Adipose tissue (tissue), 3 donors: ENCODE measurements around the gene PARM1. TPM values are rescaled to one million over a fixed set of nuclear protein-coding genes. Genes with fewer than 3 reads are reported as not detected.

Source experiments
- H3K27ac ChIP-seq: one replicate; pipeline ENCODE4 v1.5.1; 2013; ENCODE audit warnings: low read depth, low read length
- WGBS, 3 donors: extraction: QIAGEN DNeasy Blood & Tissue Kit; methylation state at CpG; one replicate each; pipeline ENCODE4 v1.1.7; 2013; 5-methylcytosine and 5-hydroxymethylcytosine counted together
- polyA plus RNA-seq, 3 donors: library from polyadenylated mRNA; stranded (reverse); fragments of 200-250 nt; gene quantifications; one replicate each; pipeline ENCODE4 v1.2.3, GENCODE V29; 2013
- donor health status: healthy with polysubstance abuse.
- donor health status: Bipolar disorder and iron deficiency.
- donor health status: healthy.

Gene PARM1
- polyA plus RNA-seq, 3 donors = 9.5 to 16.0 (median 11.3) TPM

DNA sequence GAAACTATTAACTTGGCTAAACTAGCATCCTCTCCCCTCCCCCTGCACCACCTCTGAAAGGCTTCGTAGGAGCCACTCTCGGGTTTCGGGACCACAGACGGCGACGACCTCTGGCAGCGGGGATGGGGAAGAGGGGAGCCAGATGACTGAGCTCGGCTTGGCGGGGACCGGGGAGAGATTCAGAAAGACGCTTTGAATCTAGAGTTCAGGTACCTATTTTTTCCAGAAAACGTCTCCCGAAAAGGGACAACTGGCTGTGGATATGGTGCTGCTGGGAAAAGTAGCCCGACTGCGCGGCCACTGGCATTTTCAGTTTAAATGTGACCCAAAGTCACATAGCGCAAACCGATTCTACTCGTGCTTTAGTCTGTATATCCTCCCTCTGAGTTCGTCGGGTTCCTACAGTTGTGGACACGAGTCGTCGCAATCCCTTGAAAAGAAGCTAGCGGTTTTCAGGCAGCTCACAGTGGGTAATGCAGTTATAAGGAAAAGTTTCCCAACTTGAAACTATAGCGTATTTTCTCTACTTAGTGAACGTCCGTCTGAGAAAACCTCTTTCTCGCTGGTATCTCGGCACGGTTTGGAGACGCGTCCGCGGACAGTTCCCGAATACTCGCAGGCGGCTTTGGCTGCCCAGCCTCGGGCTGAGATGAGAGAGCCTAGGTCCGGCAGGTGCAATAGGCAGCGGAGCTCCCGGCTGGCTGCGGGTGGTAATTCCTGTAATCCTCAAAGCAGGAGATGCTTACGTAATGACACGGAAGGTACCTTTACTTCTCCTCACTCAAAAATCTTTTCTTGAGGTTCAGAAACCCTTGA, 1.3 kb downstream of the PARM1 start:
- 1% methylated on average over 45 of the region's 45 CpGs for WGBS, 3 donors

DNA sequence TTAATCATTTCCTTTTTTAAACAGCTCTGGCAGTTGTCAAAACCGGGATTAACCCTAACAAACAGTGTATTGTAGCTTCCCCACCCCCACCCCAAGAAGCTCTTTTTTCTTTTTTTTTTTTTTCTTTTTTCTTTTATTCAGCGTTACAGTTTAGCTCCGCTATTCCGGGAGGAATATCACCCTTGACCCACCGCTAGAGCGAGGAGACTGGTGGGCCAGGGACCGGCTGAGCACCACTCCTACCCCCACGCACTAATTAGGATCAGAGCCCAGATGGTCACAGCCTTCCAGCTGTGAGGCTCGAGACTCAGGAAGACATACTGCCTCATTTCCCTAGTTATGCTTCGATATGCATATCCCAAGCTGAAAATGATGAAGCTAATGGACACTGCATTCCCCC, 2.0 kb downstream of the PARM1 start:
- no peak overlapping the region for H3K27ac ChIP-seq
- WGBS, 3 donors = 17 to 45% (median 21%) methylated on average over 10 of the region's 10 CpGs

More for the DNA sequence above, 1.3 kb downstream of the PARM1 start:
- H3K27ac ChIP-seq = no peak overlapping the region

DNA sequence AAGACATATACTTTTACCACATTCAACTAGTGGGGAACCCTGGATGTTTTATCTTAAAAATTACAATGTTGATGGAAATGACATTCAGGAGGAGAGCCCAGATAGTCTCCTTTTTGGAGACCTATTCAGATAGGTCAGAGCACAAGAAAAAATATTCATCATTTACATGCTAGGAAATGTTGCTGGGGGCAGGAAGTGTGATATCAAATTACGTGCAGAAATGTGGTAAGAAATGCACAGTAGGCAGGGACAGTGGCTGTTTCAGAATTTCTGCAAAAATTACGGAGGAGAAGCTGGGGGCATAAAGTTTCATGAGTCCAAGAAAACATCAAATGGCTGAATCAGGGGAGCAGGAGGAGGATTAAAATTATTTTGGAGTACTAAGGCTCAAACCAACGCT, 8.2 kb downstream of the PARM1 start:
- 71 to 83% (median 73%) methylated on average over 3 of the region's 3 CpGs for WGBS, 3 donors

DNA sequence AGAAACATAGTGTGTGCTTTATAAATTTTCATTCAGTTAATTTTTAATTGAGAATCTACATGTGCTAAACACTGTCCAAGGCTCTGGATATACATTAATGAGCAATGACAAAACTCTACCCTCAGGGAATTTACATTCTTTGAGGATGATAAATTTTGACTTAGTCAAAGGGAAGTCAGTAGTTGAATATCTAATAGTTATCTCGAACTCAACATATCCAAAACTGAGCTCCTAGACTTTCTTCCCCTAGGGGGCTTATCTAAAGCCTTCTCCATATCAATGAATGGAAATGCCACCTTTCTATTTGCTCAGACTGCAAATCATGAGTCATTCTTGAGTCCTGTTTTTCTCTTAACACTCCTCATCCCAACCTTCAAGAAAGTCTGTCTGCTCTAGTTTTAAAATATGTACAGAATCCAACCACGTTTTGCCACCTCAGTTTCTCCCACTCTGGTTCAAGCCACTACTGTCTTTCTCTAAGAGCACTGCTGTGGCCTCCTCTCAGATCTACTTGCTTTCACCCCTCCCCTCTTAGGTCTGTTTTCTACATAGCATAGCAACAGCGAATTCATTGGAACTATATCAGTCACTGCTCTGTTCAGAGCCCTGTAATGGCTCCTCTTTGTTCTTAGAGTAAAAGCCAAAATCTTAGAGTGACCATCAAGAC, 9.5 kb downstream of the PARM1 start:
- WGBS, 3 donors = 79 to 89% (median 84%) methylated on average over 3 of the region's 3 CpGs
- H3K27ac ChIP-seq = no peak overlapping the region

More for the DNA sequence above, 8.2 kb downstream of the PARM1 start:
- H3K27ac ChIP-seq = no peak overlapping the region

GRCh38 chr4:74942918-74943253, 10.0 kb downstream of the PARM1 start:
- no peak overlapping the region for H3K27ac ChIP-seq
- whole genome bisulfite sequencing, 3 donors = 84 to 94% (median 91%) methylated on average over 3 of the region's 3 CpGs

DNA sequence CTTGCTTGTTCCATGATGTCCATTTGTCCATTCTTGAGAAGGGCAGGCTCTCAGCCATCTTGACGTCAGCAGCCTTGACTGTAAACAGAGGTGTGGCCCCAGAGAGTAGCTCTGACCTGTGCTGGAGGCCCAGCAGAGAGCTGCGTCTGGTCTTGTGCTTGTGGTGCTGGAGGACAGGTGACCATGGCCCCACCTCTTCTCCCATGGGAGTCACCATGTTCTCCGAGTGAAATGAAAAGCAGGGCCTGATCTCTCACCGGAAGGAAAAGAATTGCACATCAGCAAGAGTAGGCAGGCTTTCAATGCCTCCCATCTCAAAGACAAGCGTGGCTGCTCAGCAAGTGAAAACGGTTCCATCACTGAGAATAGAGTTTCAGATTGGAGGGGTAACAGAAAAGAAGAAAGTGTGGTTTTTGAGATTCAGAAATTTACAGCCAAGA, 11.5 kb downstream of the PARM1 start:
- H3K27ac ChIP-seq = no peak overlapping the region
- WGBS, 3 donors = 78 to 80% (median 79%) methylated on average over 6 of the region's 6 CpGs

GRCh38 chr4:74946196-74946595, 13.3 kb downstream of the PARM1 start:
- H3K27ac ChIP-seq = no peak overlapping the region
- WGBS, 3 donors = 50 to 83% (median 71%) methylated on average over 3 of the region's 3 CpGs

DNA sequence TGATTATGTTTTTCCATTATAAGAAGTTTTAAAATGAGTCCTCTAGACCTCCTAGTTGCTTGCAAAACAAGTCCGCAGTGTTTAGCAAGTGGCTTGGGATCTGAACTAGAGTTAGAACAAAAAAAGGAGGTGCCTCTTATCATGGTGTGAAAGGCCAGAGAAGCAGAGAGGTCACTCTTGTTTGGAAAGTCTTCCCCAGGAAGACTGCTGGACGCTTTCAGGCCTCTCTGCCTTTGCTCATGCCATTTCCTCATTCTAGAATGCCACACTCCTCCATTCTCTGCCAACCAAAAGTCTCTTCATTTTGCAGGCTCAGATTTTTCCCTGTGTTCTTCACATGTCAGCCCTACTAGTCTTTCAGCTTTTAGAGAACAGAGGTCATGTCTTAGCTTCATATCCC, 14.9 kb downstream of the PARM1 start:
- WGBS, 3 donors = 62 to 80% (median 76%) methylated on average over 2 of the region's 2 CpGs
- no peak overlapping the region for H3K27ac ChIP-seq

GRCh38 chr4:74948236-74948635, 15.3 kb downstream of the PARM1 start:
- H3K27ac ChIP-seq = no peak overlapping the region
- 52 to 81% (median 74%) methylated on average over 2 of the region's 2 CpGs for whole genome bisulfite sequencing, 3 donors

DNA sequence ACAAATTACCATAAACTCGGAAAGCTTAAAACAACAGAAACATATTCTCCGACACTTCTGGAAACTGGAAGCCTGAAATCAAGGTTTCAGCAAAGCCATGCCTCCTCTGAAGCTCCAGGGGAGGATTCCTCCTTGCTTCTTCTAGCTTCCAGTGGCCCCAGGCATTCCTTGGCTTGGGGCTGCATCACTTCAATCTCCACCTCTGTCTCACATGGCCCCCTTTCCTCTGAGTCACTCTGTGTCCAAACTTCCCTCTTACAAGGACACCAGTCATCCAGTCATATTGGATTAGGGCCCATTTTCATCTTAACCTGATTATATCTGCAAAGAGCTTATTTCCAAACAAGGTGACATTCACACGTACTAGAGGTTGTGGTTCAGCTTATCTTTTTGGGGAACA, 17.3 kb downstream of the PARM1 start:
- no peak overlapping the region for H3K27ac ChIP-seq
- WGBS, 3 donors = 82 to 84% (median 82%) methylated on average over 3 of the region's 3 CpGs

GRCh38 chr4:74950882-74951281, 18.0 kb downstream of the PARM1 start:
- no peak overlapping the region for H3K27ac ChIP-seq
- 76 to 86% (median 77%) methylated on average over 5 of the region's 5 CpGs for WGBS, 3 donors

DNA sequence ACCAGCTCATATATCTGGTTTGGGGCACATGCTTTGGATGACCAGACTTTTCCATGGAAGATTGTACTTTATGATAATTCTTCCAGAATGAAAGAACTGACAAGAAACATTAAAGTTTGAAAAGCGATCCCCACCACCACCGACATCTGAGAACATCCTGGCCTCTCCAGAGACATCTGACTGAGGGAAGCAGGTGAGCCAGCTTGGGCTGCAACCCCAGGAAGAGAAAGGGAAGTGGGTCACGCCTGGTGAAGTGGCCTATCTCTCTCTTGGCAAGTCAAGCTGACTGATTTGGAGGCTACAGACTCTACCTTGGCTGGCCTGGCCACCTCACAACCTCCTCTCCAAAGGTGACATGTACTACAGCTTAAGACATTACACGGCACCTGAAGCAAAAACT, 20.7 kb downstream of the PARM1 start:
- WGBS, 3 donors = 76 to 86% (median 85%) methylated on average over 4 of the region's 4 CpGs

DNA sequence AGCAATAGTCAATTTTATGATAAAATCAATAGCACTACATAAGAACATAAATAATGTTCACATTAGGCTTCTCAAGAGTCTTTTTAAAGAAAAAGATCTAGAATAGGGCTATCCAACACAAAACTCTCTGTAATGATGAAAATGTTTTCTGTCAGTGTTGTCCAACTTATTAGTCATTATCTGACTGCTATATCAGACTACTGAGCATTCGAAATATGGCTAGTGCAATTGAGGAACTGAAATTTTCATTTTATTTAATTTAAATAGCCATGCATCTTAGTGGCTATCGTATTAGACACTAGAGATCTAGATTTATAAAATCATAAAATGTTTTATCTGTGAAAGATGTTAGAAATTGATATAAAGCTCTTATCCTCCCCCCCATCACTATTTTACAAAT, 26.0 kb downstream of the PARM1 start:
- no peak overlapping the region for H3K27ac ChIP-seq
- 81 to 88% (median 83%) methylated on average over 2 of the region's 2 CpGs for WGBS, 3 donors

More for the DNA sequence above, 20.7 kb downstream of the PARM1 start:
- no peak overlapping the region for H3K27ac ChIP-seq

GRCh38 chr4:74961230-74961629, 28.3 kb downstream of the PARM1 start:
- no peak overlapping the region for H3K27ac ChIP-seq
- 89 to 98% (median 96%) methylated on average over 2 of the region's 2 CpGs for WGBS, 3 donors

- H3K27ac ChIP-seq = no peak overlapping the region
Observed at GRCh38 chr4:74962584-74962983, 29.7 kb downstream of the PARM1 start.

DNA sequence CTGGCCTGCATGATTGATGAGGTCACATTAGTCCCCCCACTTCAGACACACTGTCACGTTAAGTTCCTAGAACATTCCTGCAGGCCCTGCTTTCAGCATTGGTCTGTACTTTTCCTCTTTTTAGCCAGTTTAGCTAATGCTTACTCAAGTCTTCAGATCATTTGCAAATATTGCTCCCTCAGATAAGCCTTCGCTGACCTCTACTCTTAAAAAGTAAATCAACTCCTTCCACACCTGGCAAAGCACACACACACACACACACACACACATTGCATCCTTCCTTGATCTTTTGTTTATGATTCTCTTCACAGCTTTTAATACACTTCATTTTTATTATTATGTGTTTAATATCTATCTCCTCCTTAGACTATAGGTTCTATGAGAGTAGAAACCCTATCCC, 31.4 kb downstream of the PARM1 start:
- no peak overlapping the region for H3K27ac ChIP-seq
- WGBS, 3 donors = 27 to 82% (median 76%) methylated on average over 2 of the region's 2 CpGs

DNA sequence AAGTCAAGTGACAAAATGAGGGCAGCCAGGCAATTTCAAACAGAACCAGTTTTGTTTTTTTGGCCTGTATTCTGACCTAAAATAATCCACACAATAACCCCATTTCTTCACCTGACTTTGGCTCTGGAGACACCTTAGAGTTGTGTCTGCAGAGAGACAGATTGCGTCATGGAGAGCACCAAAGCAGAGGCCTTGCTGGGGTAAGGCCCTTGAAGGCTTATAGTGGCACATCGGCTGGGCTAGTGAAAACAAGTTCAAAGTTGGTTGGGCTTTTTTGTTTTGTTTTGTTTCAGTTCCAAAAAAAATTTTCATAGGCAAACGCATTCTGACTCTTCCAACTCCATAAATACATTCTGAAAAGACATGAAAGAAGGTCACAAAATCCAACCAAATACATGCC, 34.4 kb downstream of the PARM1 start:
- H3K27ac ChIP-seq = no peak overlapping the region
- WGBS, 3 donors = 59 to 62% (median 62%) methylated on average over 3 of the region's 3 CpGs

DNA sequence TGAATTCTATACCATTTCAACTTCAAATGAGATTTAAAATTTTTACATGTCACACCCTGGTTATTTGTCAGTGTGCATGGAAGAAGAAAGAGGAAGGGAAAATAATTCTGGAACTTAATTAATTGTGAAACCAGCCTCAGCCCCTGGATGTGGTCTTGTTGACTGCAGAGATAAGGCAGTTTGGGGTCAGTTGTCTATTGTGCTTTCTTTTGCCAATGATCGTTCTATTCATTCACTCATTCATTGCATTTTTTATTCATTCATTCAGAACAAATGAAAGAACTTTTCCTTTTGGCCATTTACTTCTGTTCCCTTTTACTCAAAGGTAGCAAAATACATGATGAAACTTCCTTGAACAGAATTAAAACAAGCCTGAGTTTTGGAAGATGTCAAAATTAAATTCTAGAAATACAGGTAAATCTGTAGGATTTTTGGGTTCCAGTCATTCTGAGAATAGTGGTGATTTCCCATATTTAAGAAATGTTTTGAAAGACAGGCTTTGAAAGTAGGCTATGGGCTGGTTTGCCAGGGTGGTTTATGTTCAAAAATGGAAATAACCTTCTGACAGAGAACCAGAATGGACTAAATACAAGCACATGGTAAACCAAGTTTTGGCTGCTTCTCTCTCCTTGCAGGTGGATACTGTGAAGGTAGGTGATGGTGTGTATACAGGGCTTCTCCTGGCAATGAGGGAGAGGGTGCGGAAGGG, 35.7 kb downstream of the PARM1 start:
- WGBS, 3 donors = 73 to 90% (median 74%) methylated on average over 2 of the region's 2 CpGs

More for the DNA sequence above, 35.7 kb downstream of the PARM1 start:
- H3K27ac ChIP-seq = no peak overlapping the region
